ENCODE data around the gene ARHGAP42.

DNA sequence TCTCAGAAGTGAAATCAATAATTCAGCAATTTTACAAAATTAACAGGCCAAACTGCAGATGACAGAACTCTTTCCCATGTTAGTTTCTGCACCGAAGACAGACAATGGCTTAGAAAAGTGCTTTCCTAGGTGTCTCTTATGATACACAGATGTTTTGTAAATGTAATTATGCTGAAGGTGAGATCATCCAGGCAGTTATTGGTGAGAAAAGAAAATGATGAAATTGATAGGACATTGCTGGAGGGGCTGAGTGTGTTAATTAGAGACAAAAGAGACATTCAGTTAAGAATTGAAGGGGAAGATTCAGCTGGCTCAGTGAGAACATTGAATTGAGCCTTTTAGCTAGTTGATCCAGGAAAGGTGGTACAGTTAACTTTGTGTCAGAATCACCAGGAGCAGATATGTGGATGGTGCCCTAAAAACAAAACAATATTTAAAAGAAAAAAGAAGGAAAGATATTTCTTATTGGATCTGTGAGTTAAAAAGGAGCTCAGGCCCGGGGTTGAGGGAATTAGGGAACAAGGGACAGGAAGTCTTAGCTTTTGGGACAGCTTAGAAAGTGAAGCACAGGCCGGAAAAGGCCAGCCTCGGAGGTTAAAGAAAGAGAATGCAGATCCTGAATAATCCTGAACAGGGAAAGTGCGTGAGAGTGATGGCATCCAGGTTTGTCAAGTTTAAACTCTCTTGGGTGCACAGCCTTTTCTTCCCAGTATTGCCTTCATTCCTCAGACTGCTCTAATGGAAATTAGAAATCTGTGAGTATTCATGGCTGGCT, 16.9 kb downstream of the ARHGAP42 start:
- TF ChIP-seq POLR2A (IDR thresholded peaks at IDR 0.05; ENCODE audit: low read depth, low read length) = no peak
- no peak for TF ChIP-seq POLR2AphosphoS5 (IDR thresholded peaks at IDR 0.05; ENCODE audit: low read depth, low read length)

All from GM12892 (cell line).